Muscle layer of colon (tissue), 2 donors: ENCODE measurements around the gene ATP5PB.

ENCODE experiments used
- H3K27ac ChIP-seq: one replicate; pipeline ENCODE4 v1.7.0; 2013; ENCODE audit warnings: low read depth, mild to moderate bottlenecking, low read length, moderate library complexity
- H3K27me3 ChIP-seq, 2 donors: one replicate each; pipeline ENCODE4 v1.7.0; 2013; ENCODE audit warnings: low read length in 2 of 2, mild to moderate bottlenecking in 2 of 2; ENCODE audit not compliant: insufficient read depth in 2 of 2, control insufficient read depth in 1 of 2
- H3K36me3 ChIP-seq: one replicate; pipeline ENCODE4 v1.7.0; 2013; ENCODE audit warnings: mild to moderate bottlenecking, low read length; ENCODE audit not compliant: insufficient read depth
- H3K4me1 ChIP-seq: one replicate; pipeline ENCODE4 v1.7.0; 2013; ENCODE audit warnings: mild to moderate bottlenecking, low read length; ENCODE audit not compliant: insufficient read depth
- H3K4me3 ChIP-seq, 2 donors: one replicate each; pipeline ENCODE4 v1.7.0; 2013; ENCODE audit warnings: low read length in 2 of 2, low read depth in 1 of 2, mild to moderate bottlenecking in 1 of 2, moderate library complexity in 1 of 2
- H3K9ac ChIP-seq: one replicate; pipeline ENCODE4 v1.7.0; 2013; ENCODE audit warnings: low read length
- H3K9me3 ChIP-seq: one replicate; pipeline ENCODE4 v1.7.0; 2013; ENCODE audit warnings: mild to moderate bottlenecking, low read length
- donor health status: abdominal sarcoma.
- donor health status: Adenocarcinoma of cecum.

Gene ATP5PB

DNA sequence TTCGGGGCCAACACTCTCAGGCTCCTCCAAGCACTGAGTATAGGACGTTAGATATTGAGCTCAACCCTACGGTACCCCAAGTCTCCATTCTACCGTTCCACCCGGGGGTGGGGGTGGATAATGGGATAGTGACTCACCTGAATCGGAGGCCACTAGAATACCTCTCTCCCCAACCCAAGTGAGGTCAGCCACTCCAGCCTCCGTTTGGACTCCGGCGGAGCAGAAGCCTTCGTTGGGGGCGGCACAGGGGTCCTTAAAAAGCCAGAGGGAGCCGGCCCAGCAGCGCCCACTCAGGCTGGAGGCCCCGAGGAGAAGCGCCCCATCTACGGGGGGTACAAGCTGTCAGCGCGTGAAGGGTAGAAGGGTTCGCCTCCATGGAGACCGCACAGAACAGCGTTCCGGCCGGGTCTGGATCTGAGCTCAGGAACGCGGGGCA is 764 bp upstream of the ATP5PB start:
- H3K4me3 ChIP-seq, result peak overlapping the region; percentile 90 to 96
- peaks cover 36% of the 10 kb centered on the region for H3K4me1 ChIP-seq
- H3K27me3 ChIP-seq, result no peaks in the 10 kb centered on the region
- peak overlapping the region; percentile 53 for H3K9ac ChIP-seq
- H3K9me3 ChIP-seq, result no peaks in the 10 kb centered on the region
- H3K27ac ChIP-seq, result peak overlapping the region; percentile 77
- peaks cover 32% of the 10 kb centered on the region for H3K36me3 ChIP-seq

DNA sequence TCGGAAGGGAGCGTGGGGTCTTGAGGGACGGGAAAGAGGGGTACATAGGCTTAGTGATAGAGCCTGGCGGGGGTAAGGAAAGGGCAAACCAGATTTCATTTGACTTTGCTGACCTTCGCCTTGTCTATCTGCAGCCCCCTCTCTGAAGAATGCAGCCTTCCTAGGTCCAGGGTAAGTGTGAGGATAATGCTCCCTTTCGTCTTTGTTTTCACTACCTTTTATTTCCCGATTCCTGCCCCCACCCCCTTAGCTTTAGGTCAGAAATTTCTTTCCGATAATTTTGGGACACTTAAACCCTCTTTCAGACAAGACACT is 396 bp downstream of the ATP5PB start:
- Histone ChIP-seq H3K9ac (peak overlapping the region; percentile 99), H3K9me3 (no peaks in the 10 kb centered on the region), H3K27me3 (no peaks in the 10 kb centered on the region), H3K27ac (peak overlapping the region; percentile 77), H3K36me3 (peaks cover 32% of the 10 kb centered on the region), H3K4me1 (peaks cover 37% of the 10 kb centered on the region), H3K4me3 (peak overlapping the region; percentile 90 to 92)

DNA sequence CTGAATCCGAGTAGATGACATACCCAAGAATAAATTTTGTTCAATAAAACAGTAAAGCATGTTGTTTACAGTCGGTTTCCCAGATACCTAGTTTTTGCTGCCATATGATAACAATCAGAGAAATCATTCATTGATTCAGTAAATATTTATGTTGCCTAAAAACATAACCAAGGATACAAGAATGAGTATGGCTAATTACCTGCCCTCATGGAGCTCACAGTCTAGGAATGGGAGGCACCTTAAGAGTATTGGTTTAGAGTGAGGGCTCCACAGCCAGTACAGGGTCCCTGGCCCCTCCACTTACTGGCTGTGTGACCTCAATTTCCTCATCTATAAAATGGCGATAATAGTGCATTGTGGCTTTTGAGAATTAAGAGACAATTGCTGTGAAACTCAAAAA is 921 bp downstream of the ATP5PB start:
- H3K9ac ChIP-seq, result peak overlapping the region; percentile 99
- H3K9me3 ChIP-seq, result no peaks in the 10 kb centered on the region
- peaks cover 26% of the 10 kb centered on the region for H3K36me3 ChIP-seq
- peak overlapping the region; percentile 77 for H3K27ac ChIP-seq
- peak overlapping the region; percentile 90 to 92 for H3K4me3 ChIP-seq
- no peaks in the 10 kb centered on the region for H3K27me3 ChIP-seq
- peaks cover 41% of the 10 kb centered on the region for H3K4me1 ChIP-seq

DNA sequence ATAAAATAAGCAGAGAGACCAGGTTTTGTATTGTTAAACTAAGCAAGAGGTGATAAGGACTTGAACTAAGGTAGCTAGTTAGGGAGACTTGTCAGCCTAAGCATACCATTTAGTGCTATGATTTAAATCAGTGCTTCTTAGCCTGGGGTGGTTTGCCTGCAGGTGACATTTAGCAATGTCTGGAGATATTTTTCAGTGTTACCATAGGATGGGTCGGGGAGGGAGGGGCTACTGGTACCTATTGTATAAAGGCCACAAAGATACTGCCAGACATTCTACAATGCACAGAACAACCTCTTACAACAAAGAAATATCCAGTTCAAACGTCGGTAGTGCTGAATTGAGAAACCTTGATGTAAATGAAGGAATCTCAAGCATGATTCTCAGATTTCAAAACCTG is 3.3 kb downstream of the ATP5PB start:
- no peak overlapping the region for H3K4me3 ChIP-seq
- peaks cover 23% of the 10 kb centered on the region for H3K36me3 ChIP-seq
- no peak overlapping the region for H3K27ac ChIP-seq
- no peak overlapping the region for H3K9ac ChIP-seq
- H3K4me1 ChIP-seq, result peaks cover 40% of the 10 kb centered on the region
- H3K27me3 ChIP-seq, result no peaks in the 10 kb centered on the region
- H3K9me3 ChIP-seq, result no peaks in the 10 kb centered on the region

DNA sequence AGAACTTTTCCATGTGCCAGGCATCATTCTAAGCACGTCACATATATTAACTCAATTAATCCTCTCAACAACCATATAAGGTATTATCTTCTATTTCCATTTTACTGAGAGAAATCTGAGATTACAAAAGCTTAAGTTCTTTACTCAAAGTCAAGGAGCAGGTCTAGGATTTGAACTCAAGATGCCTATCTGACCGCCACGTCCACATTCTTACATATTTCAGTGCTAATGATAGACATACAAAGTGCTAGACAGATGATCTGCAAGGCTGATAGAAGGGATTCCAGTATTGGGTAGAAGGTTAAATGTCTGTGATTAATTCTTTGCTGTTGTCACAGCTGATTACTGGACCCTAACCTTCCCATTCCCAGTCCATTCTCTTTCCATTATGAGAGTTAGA is 4.4 kb downstream of the ATP5PB start:
- H3K27me3 ChIP-seq, result no peaks in the 10 kb centered on the region
- H3K9me3 ChIP-seq, result no peaks in the 10 kb centered on the region
- peaks cover 34% of the 10 kb centered on the region for H3K36me3 ChIP-seq
- no peak overlapping the region for H3K27ac ChIP-seq
- H3K9ac ChIP-seq, result no peak overlapping the region
- no peak overlapping the region for H3K4me3 ChIP-seq
- H3K4me1 ChIP-seq, result peaks cover 32% of the 10 kb centered on the region

DNA sequence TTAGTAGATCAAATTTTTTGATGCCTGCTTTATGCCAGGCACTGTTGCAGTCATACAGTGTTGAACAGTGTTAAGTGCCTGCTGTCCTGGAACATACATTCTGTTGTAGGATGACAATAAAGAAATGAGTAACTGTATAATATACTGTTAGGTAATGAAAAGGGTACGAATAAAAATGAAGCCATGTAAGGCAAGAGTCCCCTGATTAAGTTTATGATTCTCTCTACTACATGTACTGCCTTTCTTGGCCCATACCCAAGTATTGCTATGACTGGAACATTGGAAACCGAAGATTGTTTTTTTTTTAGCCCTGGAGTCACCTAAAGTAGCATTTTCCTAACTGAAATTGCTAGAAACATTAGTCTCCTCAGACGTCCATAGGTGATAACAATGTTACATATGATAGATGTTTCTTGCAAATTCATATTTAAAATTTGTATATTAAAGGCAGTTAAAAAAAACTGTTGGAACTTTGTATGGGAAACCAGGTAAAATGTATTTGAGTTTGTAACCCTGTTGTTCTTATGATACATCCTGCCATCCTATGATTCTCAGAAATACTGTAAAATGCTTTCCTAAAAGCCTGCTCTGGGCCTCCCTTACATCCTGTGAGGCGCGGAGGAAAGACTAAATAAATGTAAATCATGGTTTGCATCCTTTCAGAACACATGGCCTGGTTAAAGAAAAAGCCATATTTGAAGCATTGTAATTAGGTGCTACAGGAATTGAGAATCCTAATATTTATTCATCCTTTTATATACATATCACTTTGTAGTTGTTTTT is 5.8 kb downstream of the ATP5PB start:
- Histone ChIP-seq H3K9me3 (no peaks in the 10 kb centered on the region), H3K4me3 (no peak overlapping the region), H3K27me3 (no peaks in the 10 kb centered on the region), H3K4me1 (peaks cover 31% of the 10 kb centered on the region), H3K27ac (no peak overlapping the region), H3K9ac (no peak overlapping the region), H3K36me3 (peaks cover 48% of the 10 kb centered on the region)

DNA sequence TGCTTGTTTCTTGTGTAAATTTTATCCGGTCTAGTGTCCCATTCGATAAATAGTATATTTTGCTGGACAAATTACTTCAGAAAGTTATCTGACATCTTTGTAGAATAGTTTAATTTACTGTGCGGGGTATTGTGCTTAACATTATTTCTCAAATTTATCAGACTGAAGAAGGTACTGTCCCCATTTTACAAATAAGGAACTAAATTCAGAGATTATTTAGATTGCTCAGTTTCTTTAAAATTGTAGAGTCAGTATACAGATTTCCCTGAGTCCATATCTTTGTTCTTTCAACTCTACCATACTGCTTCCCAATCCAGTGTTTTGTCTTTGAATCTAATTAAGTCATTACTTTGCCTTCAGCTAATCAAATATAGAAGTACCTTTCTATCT is 6.4 kb downstream of the ATP5PB start:
- Histone ChIP-seq H3K4me3 (no peak overlapping the region), H3K9me3 (no peaks in the 10 kb centered on the region), H3K36me3 (peaks cover 48% of the 10 kb centered on the region)

DNA sequence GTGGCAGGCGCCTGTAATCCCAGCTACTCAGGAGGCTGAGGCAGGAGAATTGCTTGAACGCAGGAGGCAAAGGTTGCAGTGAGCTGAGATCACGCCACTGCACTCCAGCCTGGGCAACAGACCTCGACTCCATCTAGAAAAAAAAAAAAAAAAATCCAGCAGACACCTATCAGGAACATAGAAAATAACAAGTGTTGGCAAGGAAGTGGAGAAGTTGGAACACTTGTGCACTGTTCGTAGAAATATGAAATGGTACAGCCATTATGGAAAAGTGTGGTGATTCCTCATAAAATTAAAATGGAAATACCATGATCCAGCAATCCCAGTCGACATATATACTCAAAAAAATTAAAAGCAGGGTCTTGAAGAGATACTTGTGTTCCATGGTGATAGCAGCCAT is 12.5 kb downstream of the ATP5PB start:
- no peak overlapping the region for H3K27ac ChIP-seq
- H3K4me1 ChIP-seq, result peaks cover 7% of the 10 kb centered on the region
- no peaks in the 10 kb centered on the region for H3K9me3 ChIP-seq
- no peak overlapping the region for H3K9ac ChIP-seq
- H3K36me3 ChIP-seq, result peaks cover 41% of the 10 kb centered on the region
- H3K4me3 ChIP-seq, result no peak overlapping the region
- no peaks in the 10 kb centered on the region for H3K27me3 ChIP-seq

More for the DNA sequence above, 6.4 kb downstream of the ATP5PB start:
- Histone ChIP-seq H3K27me3 (no peaks in the 10 kb centered on the region), H3K9ac (no peak overlapping the region), H3K27ac (no peak overlapping the region), H3K4me1 (peaks cover 25% of the 10 kb centered on the region)

DNA sequence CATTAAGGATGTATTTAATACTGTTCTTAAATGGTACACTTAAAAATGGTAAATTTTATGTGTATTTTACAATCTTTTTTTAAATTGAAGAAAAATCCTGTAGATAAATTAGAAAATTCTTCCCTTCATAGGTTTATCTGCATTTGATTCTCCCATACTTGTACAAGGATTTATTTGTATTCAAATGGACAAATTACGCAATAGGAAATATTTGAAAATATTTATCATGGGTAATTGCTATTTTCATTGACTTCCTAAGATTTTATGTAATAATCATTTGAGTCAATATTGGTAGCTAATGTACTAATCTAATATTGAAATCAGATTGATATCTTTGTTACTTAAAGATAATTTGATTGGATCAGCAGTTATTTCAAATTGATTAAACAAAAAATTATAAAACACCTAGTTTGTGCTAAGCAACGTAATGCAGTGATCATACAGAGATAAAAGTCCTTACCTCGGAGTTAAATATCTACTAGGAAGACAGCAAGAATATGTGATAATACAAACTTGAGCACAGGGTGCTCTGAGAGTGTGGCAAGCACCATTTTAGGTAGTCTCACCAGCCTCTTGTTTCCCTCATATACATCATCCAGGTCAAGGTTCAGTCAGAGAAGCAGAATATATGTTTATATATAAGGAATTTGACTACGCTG is 13.2 kb downstream of the ATP5PB start:
- Histone ChIP-seq H3K4me1 (peaks cover 7% of the 10 kb centered on the region), H3K9ac (no peak overlapping the region), H3K27me3 (no peaks in the 10 kb centered on the region), H3K4me3 (no peak overlapping the region), H3K27ac (peak overlapping the region; percentile 42), H3K9me3 (no peaks in the 10 kb centered on the region), H3K36me3 (peaks cover 39% of the 10 kb centered on the region)

DNA sequence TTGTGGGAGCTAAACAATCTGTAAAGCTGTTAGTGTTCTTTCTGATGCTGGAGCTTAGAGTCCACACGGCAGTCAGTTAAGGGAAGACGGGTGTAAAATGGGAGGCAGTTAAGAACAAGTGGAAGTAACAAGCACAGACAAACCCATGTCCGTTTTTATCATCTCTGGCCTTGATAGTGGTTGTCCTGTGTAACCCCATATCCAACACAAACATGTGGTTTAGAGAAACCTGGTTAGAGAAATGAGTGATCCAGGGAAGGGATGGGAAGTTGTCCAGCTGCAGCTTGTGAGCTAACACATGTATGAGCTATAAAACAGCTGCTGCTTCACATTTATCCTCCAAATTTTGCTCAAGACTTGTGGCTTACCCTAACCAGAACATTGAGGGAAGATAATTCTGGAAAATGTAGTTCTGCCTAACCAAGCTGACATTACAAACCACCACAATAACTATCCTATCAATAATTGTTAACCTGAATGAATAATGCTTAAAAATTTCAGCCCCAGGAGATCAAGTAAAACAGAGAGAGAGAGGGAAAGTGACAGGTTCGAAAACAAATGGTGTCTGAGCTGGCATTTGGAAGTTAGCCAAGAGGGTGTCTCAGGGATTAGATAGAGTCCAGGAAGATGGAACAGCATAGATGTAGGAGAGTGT is 13.9 kb downstream of the ATP5PB start:
- Histone ChIP-seq H3K36me3 (peaks cover 36% of the 10 kb centered on the region), H3K9me3 (no peaks in the 10 kb centered on the region), H3K9ac (no peak overlapping the region), H3K27ac (peak overlapping the region; percentile 42), H3K27me3 (no peaks in the 10 kb centered on the region), H3K4me1 (peaks cover 7% of the 10 kb centered on the region), H3K4me3 (no peak overlapping the region)

DNA sequence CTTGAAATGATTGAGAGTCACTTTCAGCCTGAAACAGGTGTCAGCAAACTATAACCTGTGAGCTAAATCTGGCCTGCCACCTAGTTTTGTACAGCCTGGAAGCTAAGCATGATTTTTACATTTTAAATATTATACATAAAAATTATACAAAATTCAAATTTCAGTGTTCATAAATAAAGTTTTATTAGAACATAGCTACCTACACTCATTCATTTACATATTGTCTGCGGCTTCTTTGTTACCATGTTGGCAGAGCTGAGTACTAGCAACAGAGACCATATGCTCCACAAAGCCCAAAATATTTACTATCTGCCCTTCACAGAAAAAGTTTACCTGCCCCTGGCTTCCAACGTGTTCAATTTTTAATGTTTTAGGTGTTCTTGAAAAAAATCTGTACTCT is 16.5 kb downstream of the ATP5PB start:
- Histone ChIP-seq H3K36me3 (peaks cover 29% of the 10 kb centered on the region), H3K4me3 (no peak overlapping the region), H3K9me3 (no peaks in the 10 kb centered on the region), H3K27ac (no peak overlapping the region), H3K4me1 (peaks cover 7% of the 10 kb centered on the region), H3K27me3 (no peaks in the 10 kb centered on the region), H3K9ac (no peak overlapping the region)
